Panc1 (cell line): Measurements from ENCODE around the gene NIPA2.

Experiments
- CTCF ChIP-seq: fragments of 450-650 bp; IDR thresholded peaks from 2 replicates; pipeline ENCODE4 v1.5.1; 2017; ENCODE audit warnings: mild to moderate bottlenecking
- REST ChIP-seq, 2 experiments: IDR thresholded peaks; 2 replicates each; pipeline ENCODE4 v1.6.1; 2011 to 2012; ENCODE audit warnings: low read depth in 2 of 2, control low read depth in 1 of 2, low read length in 1 of 2, mild to moderate bottlenecking in 1 of 2, moderate library complexity in 1 of 2; ENCODE audit not compliant: insufficient read depth in 1 of 2
- SIN3A ChIP-seq: IDR thresholded peaks from 2 replicates; pipeline ENCODE4 v1.6.1; 2012; ENCODE audit warnings: low read depth, mild to moderate bottlenecking, low read length, moderate library complexity, borderline replicate concordance; ENCODE audit not compliant: insufficient read depth

GRCh38 chr15:22880068-22880980, 41.9 kb downstream of the NIPA2 start:
- TF ChIP-seq CTCF (no peak), SIN3A (no peak), REST (IDR thresholded peaks at IDR 0.05; ENCODE audit: insufficient read depth in 1 of 2, low read depth in 2 of 2, low read length in 1 of 2) (no peak)
